B cell (primary cell): Measurements from ENCODE around the gene DAG1. TPM values are rescaled to one million over a fixed set of nuclear protein-coding genes. Genes with fewer than 3 reads are reported as not detected.

Experiments used
- ATAC-seq: fragments of 200-7000 bp; cut with Tn5 transposase; one replicate; pipeline ENCODE4 v1.10.0; 2021; ENCODE audit warnings: low read depth, mild to moderate bottlenecking, moderate number of reproducible peaks, moderate library complexity
- CTCF ChIA-PET: fragments of 350-600 bp; sonication (Branson Sonifier 250); formaldehyde crosslinking; loops from one replicate; lab custom pipeline; 2021; ENCODE audit warnings: antibody characterized with exemption, inconsistent platforms; lab: Charles Lee
- POLR2A ChIA-PET: fragments of 350-600 bp; sonication (Branson Sonifier 250); formaldehyde crosslinking; loops from one replicate; lab custom pipeline; 2021; ENCODE audit warnings: antibody characterized with exemption; lab: Charles Lee
- DNase-seq: peaks from one replicate; pipeline ENCODE4 v3.0.0; 2013
- H2AFZ ChIP-seq: 2 replicates; pipeline ENCODE4 v1.6.1; 2012; ENCODE audit warnings: mild to moderate bottlenecking, low read depth, low read length; ENCODE audit not compliant: insufficient read depth, poor library complexity, severe bottlenecking
- H3K27ac ChIP-seq, 2 donors: 1 replicate in 1 of 2; 2 replicates in 1 of 2; pipeline ENCODE4 v1.5.1; 2012 to 2013; ENCODE audit warnings: low read length in 2 of 2, mild to moderate bottlenecking in 2 of 2, moderate library complexity in 1 of 2
- H3K27me3 ChIP-seq, 4 experiments: fragments of 200-600 bp in 1 of 4; sonication (generic) in 1 of 4; replicated peaks in 1 of 4; 1 replicate in 2 of 4; 2 replicates in 2 of 4; pipeline versions ENCODE4 v1.6.1 to v1.7.0; 2013 to 2016; ENCODE audit warnings: low read length in 3 of 4, mild to moderate bottlenecking in 2 of 4, mixed read lengths in 1 of 4, moderate library complexity in 1 of 4; ENCODE audit not compliant: insufficient read depth in 4 of 4, control insufficient read depth in 3 of 4; ENCODE audit errors: control extremely low read depth in 1 of 4
- H3K36me3 ChIP-seq, 2 experiments: replicated peaks in 1 of 2; 1 replicate in 1 of 2; 2 replicates in 1 of 2; pipeline versions ENCODE4 v1.6.1 to v1.7.1; 2013; ENCODE audit warnings: low read length in 1 of 2; ENCODE audit not compliant: insufficient read depth in 2 of 2, control insufficient read depth in 1 of 2; ENCODE audit errors: control extremely low read depth in 1 of 2, extremely low read depth in 1 of 2
- H3K4me1 ChIP-seq, 2 donors: fragments of 200-600 bp in 1 of 2; sonication (generic) in 1 of 2; 1 replicate in 1 of 2; 2 replicates in 1 of 2; pipeline versions ENCODE4 v1.5.1 to v1.6.1; 2013 to 2017; ENCODE audit warnings: low read length in 2 of 2; ENCODE audit not compliant: control insufficient read depth in 2 of 2, insufficient read depth in 2 of 2
- H3K4me2 ChIP-seq: replicated peaks from 2 replicates; pipeline ENCODE3; 2012; ENCODE audit warnings: mild to moderate bottlenecking, low read depth, low read length; ENCODE audit not compliant: poor library complexity, severe bottlenecking
- H3K4me3 ChIP-seq, 5 experiments: fragments of 200-600 bp in 1 of 5; sonication (generic) in 1 of 5; 1 replicate in 3 of 5; 2 replicates in 2 of 5; pipeline versions ENCODE4 v1.5.1 to v1.7.0; 2011 to 2016; ENCODE audit warnings: low read length in 4 of 5, mild to moderate bottlenecking in 4 of 5, low read depth in 2 of 5, control low read depth in 1 of 5, moderate library complexity in 1 of 5; ENCODE audit not compliant: insufficient read depth in 1 of 5; ENCODE audit errors: control extremely low read depth in 1 of 5, extremely low read depth in 1 of 5
- H3K79me2 ChIP-seq: fragments of 200-600 bp; sonication (generic); one replicate; pipeline ENCODE4 v1.6.0; 2016; ENCODE audit warnings: low read length; ENCODE audit not compliant: control insufficient read depth, insufficient read depth
- H3K9ac ChIP-seq: fragments of 200-600 bp; sonication (generic); 2 replicates; pipeline ENCODE4 v1.6.1; 2017; ENCODE audit warnings: mild to moderate bottlenecking, low read length, moderate library complexity
- H3K9me3 ChIP-seq, 3 donors: one replicate each; pipeline versions ENCODE4 v1.6.1 to v1.7.1; 2013; ENCODE audit warnings: low read length in 2 of 3; ENCODE audit not compliant: control insufficient read depth in 2 of 3, insufficient read depth in 1 of 3; ENCODE audit errors: control extremely low read depth in 1 of 3
- H4K20me1 ChIP-seq: 2 replicates; pipeline ENCODE4 v1.6.0; 2012; ENCODE audit warnings: mild to moderate bottlenecking, low read length; ENCODE audit not compliant: insufficient read depth, control insufficient read depth, poor library complexity, severe bottlenecking
- H3K27ac Mint-ChIP-seq: one replicate; pipeline ENCODE4 v1.8.0; 2021; ENCODE audit warnings: mixed read lengths
- H3K27me3 Mint-ChIP-seq: one replicate; pipeline ENCODE4 v1.8.0; 2021; ENCODE audit warnings: mixed read lengths
- H3K4me1 Mint-ChIP-seq: one replicate; pipeline ENCODE4 v1.8.0; 2021; ENCODE audit warnings: mixed read lengths
- H3K4me3 Mint-ChIP-seq: one replicate; pipeline ENCODE4 v1.8.0; 2021; ENCODE audit warnings: mixed read lengths
- H3K9me3 Mint-ChIP-seq: one replicate; pipeline ENCODE4 v1.8.0; 2022; ENCODE audit warnings: mixed read lengths; ENCODE audit not compliant: insufficient read depth
- CTCF ChIP-seq: fragments of 200-600 bp; IDR thresholded peaks from one replicate; pipeline ENCODE4 v1.8.0; 2022; ENCODE audit warnings: antibody characterized with exemption, mild to moderate bottlenecking
- EZH2 ChIP-seq: IDR thresholded peaks from 2 replicates; pipeline ENCODE4 v1.6.1; 2012; ENCODE audit warnings: borderline replicate concordance, low read depth, mild to moderate bottlenecking, moderate library complexity, low read length; ENCODE audit not compliant: insufficient read depth, poor library complexity, severe bottlenecking
- WGBS: methylation state at CpG from one replicate; pipeline ENCODE4 v1.1.5; 2013; ENCODE audit warnings: missing lambda C conversion rate; ENCODE audit not compliant: insufficient coverage; 5-methylcytosine and 5-hydroxymethylcytosine counted together
- intact Hi-C: fragments of 100-400 bp; cut with micrococcal nuclease; formaldehyde crosslinking; loops from one replicate; pipeline ENCODE4 v1.10.0; 2022
- polyA plus RNA-seq: library from polyadenylated mRNA; depleted of rRNA; stranded (reverse); fragments of >200 nt; gene quantifications from 2 replicates; pipeline ENCODE4 v1.2.3, GENCODE V29; 2012
- total RNA-seq, 2 donors: library from RNA; stranded (reverse); fragments of 120-200 nt in 1 of 2; gene quantifications; 1 replicate in 1 of 2; 2 replicates in 1 of 2; pipeline versions ENCODE4 v1.2.3 to v1.2.4, GENCODE V29; 2013 to 2022

The DAG1 gene
- total and polyA plus RNA-seq, 2 donors (not counting 1 experiment from before 2014, with no cell fraction given) = 9.6 to 27.2 TPM

GRCh38 chr3:49466085-49466484 lies 4.0 kb upstream of the DAG1 start:
- intact Hi-C loops = no loop called here
- peaks cover 5% of the 10 kb centered on the region for H4K20me1 ChIP-seq
- WGBS = 84% methylated on average over 2 of the region's 2 CpGs
- H3K27ac ChIP-seq = no peak overlapping the region
- no peaks in the 10 kb centered on the region for H3K9me3 ChIP-seq
- no peak overlapping the region for H3K4me3 Mint-ChIP-seq
- TF ChIP-seq CTCF (no peak), EZH2 (no peak)
- peaks cover 10 to 12% of the 10 kb centered on the region in 2 donors for H3K4me1 ChIP-seq
- no peak overlapping the region for H3K9ac ChIP-seq
- H3K27me3 Mint-ChIP-seq = no peaks in the 10 kb centered on the region
- DNase-seq (no peak), ATAC-seq (no peak)
- H3K36me3 ChIP-seq = no peaks in the 10 kb centered on the region
- H3K9me3 Mint-ChIP-seq = no peaks in the 10 kb centered on the region
- no peaks in the 10 kb centered on the region for H3K27me3 ChIP-seq
- no peak overlapping the region for H3K27ac Mint-ChIP-seq
- H2AFZ ChIP-seq = no peak overlapping the region
- ChIA-PET POLR2A (no interaction called here), CTCF (interaction anchor here (1.1 to 1.5 kb wide), 2 partner anchors 16 to 121 kb away, joined by 5 to 6 read pairs; no protein-coding TSS in a partner anchor)
- no peak overlapping the region for H3K4me2 ChIP-seq
- H3K79me2 ChIP-seq = peaks cover 1% of the 10 kb centered on the region
- no peak overlapping the region for H3K4me3 ChIP-seq
- H3K4me1 Mint-ChIP-seq = peaks cover 9% of the 10 kb centered on the region

- Histone ChIP-seq H3K9me3 (no peaks in the 10 kb centered on the region), H3K27me3 (no peaks in the 10 kb centered on the region), H3K79me2 (peaks cover 31% of the 10 kb centered on the region), H3K9ac (peak overlapping the region; percentile 87), H2AFZ (peak overlapping the region; percentile 92), H3K4me1 (peaks cover 22 to 24% of the 10 kb centered on the region in 2 donors), H3K27ac (peak overlapping the region; percentile 90 to 94), H4K20me1 (peaks cover 21% of the 10 kb centered on the region), H3K4me2 (peak overlapping the region; percentile 93), H3K4me3 (peak overlapping the region; percentile 50 to 94 (median 70)), H3K36me3 (peaks cover 0 to 5% of the 10 kb centered on the region in 2 experiments)
- DNase-seq = peak; percentile 35
- intact Hi-C loops = no loop called here
- H3K4me3 Mint-ChIP-seq = peak overlapping the region; percentile 95
- ChIA-PET CTCF (interaction anchor here (2.0 to 2.4 kb wide), 3 partner anchors 21 to 129 kb away, joined by 8 to 10 read pairs (median 9); partner anchors contain the start of gene USP4), POLR2A (interaction anchor here (0.5 to 2.8 kb wide), 9 partner anchors 9 to 376 kb away, joined by 3 to 16 read pairs (median 6); partner anchors contain the start of genes NICN1, QRICH1, RHOA and TCTA)
- ATAC-seq = no peak
- 14% methylated on average over 18 of the region's 23 CpGs for WGBS
- H3K4me1 Mint-ChIP-seq = peaks cover 21% of the 10 kb centered on the region
- peak overlapping the region; percentile 97 for H3K27ac Mint-ChIP-seq
- H3K9me3 Mint-ChIP-seq = no peaks in the 10 kb centered on the region
- H3K27me3 Mint-ChIP-seq = no peaks in the 10 kb centered on the region
- TF ChIP-seq EZH2 (no peak), CTCF (no peak)
These were observed 781 bp upstream of the DAG1 start for GRCh38 chr3:49469037-49469935.
